Inflammatory macrophage treated with lipopolysaccharide for 1 hour (primary cell): ENCODE measurements around the gene CELSR1.

ENCODE experiments used
- DNase-seq, 2 donors: peaks; one replicate each; pipeline ENCODE4 v3.0.0-alpha.2; 2020 to 2022

CELSR1 gene

GRCh38 chr22:46457502-46458488 lies 79.6 kb downstream of the CELSR1 start:
- DNase-seq = no peak

- no peak for DNase-seq
These were observed 80.6 kb downstream of the CELSR1 start for GRCh38 chr22:46456818-46457163.

GRCh38 chr22:46455446-46455845 lies 82.0 kb downstream of the CELSR1 start:
- no peak for DNase-seq

- no peak for DNase-seq
These were observed 82.7 kb downstream of the CELSR1 start for GRCh38 chr22:46454504-46455269.

- DNase-seq = no peak
These were observed 83.5 kb downstream of the CELSR1 start for GRCh38 chr22:46453829-46454503.

GRCh38 chr22:46453006-46453828 lies 84.2 kb downstream of the CELSR1 start:
- DNase-seq = no peak

- DNase-seq = no peak
These were observed 85.0 kb downstream of the CELSR1 start for GRCh38 chr22:46452195-46453005.

GRCh38 chr22:46451741-46452140 lies 85.7 kb downstream of the CELSR1 start:
- DNase-seq = no peak

GRCh38 chr22:46450931-46451561 lies 86.4 kb downstream of the CELSR1 start:
- DNase-seq = no peak

- no peak for DNase-seq
These were observed 87.3 kb downstream of the CELSR1 start for GRCh38 chr22:46449974-46450745.

GRCh38 chr22:46449116-46449691 lies 88.2 kb downstream of the CELSR1 start:
- no peak for DNase-seq

GRCh38 chr22:46448333-46448732 lies 89.1 kb downstream of the CELSR1 start:
- no peak for DNase-seq

GRCh38 chr22:46447906-46448305 lies 89.5 kb downstream of the CELSR1 start:
- DNase-seq = no peak

GRCh38 chr22:46446799-46447198 lies 90.6 kb downstream of the CELSR1 start:
- no peak for DNase-seq

GRCh38 chr22:46445771-46446420 lies 91.5 kb downstream of the CELSR1 start:
- DNase-seq = no peak

GRCh38 chr22:46444390-46444854 lies 93.0 kb downstream of the CELSR1 start:
- DNase-seq = no peak

GRCh38 chr22:46443850-46444389 lies 93.5 kb downstream of the CELSR1 start:
- DNase-seq = no peak

GRCh38 chr22:46442217-46442853 lies 95.1 kb downstream of the CELSR1 start:
- DNase-seq = no peak
